ENCODE data around the gene CFAP47. TPM values are rescaled to one million over a fixed set of nuclear protein-coding genes. Genes with fewer than 3 reads are reported as not detected.
"Not testable (repeated sequence)": the region's sequence is repeated elsewhere in the genome, so short reads cannot be mapped to it uniquely, and the experiment has no call there.

The CFAP47 gene
- total RNA-seq, 4 donors from 2014 or later: 0.14 TPM; not detected in 3

DNA sequence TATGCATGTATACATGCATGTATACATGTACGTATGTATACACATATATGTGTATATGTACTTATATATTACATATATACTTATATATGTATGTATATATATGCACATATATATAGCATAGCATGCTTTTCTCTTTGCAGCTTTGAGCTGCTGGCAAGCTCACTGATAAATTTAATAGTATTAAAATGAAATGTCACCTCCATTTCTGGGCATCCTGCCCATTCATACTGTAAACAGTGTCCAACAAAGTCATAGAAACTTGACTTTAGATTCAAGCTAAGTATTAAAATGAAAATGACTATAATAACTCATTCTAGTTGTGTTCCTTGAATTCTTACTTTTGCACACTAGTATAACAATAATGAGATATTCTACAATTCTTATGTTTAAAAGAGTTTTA is 163.7 kb downstream of the CFAP47 start:
- no peak for DNase-seq
- no peaks in the 10 kb centered on the region for H3K9me3 ChIP-seq
- H3K27ac ChIP-seq: no peak overlapping the region
- TF ChIP-seq EP300 (IDR thresholded peaks at IDR 0.05; ENCODE audit: low read depth) (no peak), POLR2A (IDR thresholded peaks at IDR 0.05) (no peak)
- H3K4me1 ChIP-seq: no peaks in the 10 kb centered on the region
- H3K4me3 ChIP-seq: no peak overlapping the region
- H3K36me3 ChIP-seq: no peaks in the 10 kb centered on the region
- in situ Hi-C loops (cut with MboI; ENCODE audit: low pct_ligation_motif_present in 1 of 4, low pct_unique_long_range_greater_than_20kb in 1 of 4, low sequenced_read_pairs in 3 of 4) (no loop called here), intact Hi-C loops (cut with DNase I; ENCODE audit: low total_unique reads) (no loop called here)
- no peaks in the 10 kb centered on the region for H3K27me3 ChIP-seq
- whole genome bisulfite sequencing, 2 donors (ENCODE audit: low coverage in 1 of 2): 50 to 76% methylated on average over 1 of the region's 1 CpG

- TF ChIP-seq POLR2AphosphoS5 (IDR thresholded peaks at IDR 0.05) (no peak), CTCF (IDR thresholded peaks at IDR 0.05) (no peak), EP300 (IDR thresholded peaks at IDR 0.05; ENCODE audit: low read depth) (no peak), POLR2A (IDR thresholded peaks at IDR 0.05) (no peak)
- no peaks in the 10 kb centered on the region for H3K9me3 ChIP-seq
- no peak overlapping the region for H3K4me3 ChIP-seq
- no peaks in the 10 kb centered on the region for H3K4me1 ChIP-seq
- no peaks in the 10 kb centered on the region for H3K36me3 ChIP-seq
- in situ Hi-C loops (cut with MboI; ENCODE audit: low pct_ligation_motif_present in 1 of 4, low pct_unique_long_range_greater_than_20kb in 1 of 4, low sequenced_read_pairs in 3 of 4): no loop called here
- intact Hi-C loops (cut with DNase I; ENCODE audit: low total_unique reads): no loop called here
- WGBS, 2 donors (ENCODE audit: low coverage in 1 of 2): 70 to 77% methylated on average over 2 of the region's 2 CpGs
- DNase-seq: no peak
- H3K27me3 ChIP-seq: no peaks in the 10 kb centered on the region
- H3K27ac ChIP-seq: no peak overlapping the region
These were observed 167.8 kb downstream of the CFAP47 start for GRCh38 chrX:36087366-36087765.

GRCh38 chrX:36088939-36089338 is 169.4 kb downstream of the CFAP47 start:
- H3K9me3 ChIP-seq; H3K4me3 ChIP-seq; intact Hi-C loops (cut with DNase I; ENCODE audit: low total_unique reads); H3K27ac ChIP-seq; in situ Hi-C loops (cut with MboI; ENCODE audit: low pct_ligation_motif_present in 1 of 4, low pct_unique_long_range_greater_than_20kb in 1 of 4, low sequenced_read_pairs in 3 of 4); DNase-seq; H3K4me1 ChIP-seq; H3K36me3 ChIP-seq; H3K27me3 ChIP-seq: not testable (repeated sequence)
- 90 to 100% methylated on average over 5 to 10 of the region's 10 CpGs for WGBS, 2 donors (ENCODE audit: low coverage in 1 of 2)

GRCh38 chrX:36102425-36102824 is 182.9 kb downstream of the CFAP47 start:
- no peaks in the 10 kb centered on the region for H3K9me3 ChIP-seq
- no peaks in the 10 kb centered on the region for H3K27me3 ChIP-seq
- no peaks in the 10 kb centered on the region for H3K4me1 ChIP-seq
- in situ Hi-C loops (cut with MboI; ENCODE audit: low pct_ligation_motif_present in 1 of 4, low pct_unique_long_range_greater_than_20kb in 1 of 4, low sequenced_read_pairs in 3 of 4) (no loop called here), intact Hi-C loops (cut with DNase I; ENCODE audit: low total_unique reads) (no loop called here)
- no peaks in the 10 kb centered on the region for H3K36me3 ChIP-seq
- no peak overlapping the region for H3K4me3 ChIP-seq
- no peak overlapping the region for H3K27ac ChIP-seq
- DNase-seq: no peak
- 67 to 76% methylated on average over 1 to 2 of the region's 2 CpGs for WGBS, 2 donors (ENCODE audit: low coverage in 1 of 2)
- TF ChIP-seq POLR2A (IDR thresholded peaks at IDR 0.05) (no peak), CTCF (IDR thresholded peaks at IDR 0.05) (no peak), EP300 (IDR thresholded peaks at IDR 0.05; ENCODE audit: low read depth) (no peak)

DNA sequence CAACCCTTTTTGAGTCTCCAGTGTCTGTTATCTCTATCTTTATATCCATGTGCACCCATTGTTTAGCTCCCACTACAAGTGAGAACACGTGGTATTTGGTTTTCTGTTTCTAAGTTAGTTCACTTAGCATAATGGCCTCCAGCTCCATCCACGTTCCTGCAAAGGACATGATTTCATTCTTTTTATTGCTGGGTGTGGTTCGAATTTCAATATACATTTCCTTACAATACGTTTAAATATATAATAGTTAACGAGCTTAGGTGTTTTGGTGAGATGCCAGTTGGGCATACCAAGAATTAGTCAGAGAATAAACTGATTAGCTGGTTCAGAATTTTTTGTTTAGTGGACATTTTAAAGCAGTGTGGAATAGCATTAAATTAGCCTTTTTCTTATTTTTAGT is 196.7 kb downstream of the CFAP47 start:
- Histone ChIP-seq H3K36me3 (no peaks in the 10 kb centered on the region), H3K4me1 (no peaks in the 10 kb centered on the region), H3K9me3 (no peaks in the 10 kb centered on the region), H3K27me3 (no peaks in the 10 kb centered on the region), H3K4me3 (no peak overlapping the region), H3K27ac (no peak overlapping the region)
- intact Hi-C loops (cut with DNase I; ENCODE audit: low total_unique reads) (no loop called here), in situ Hi-C loops (cut with MboI; ENCODE audit: low pct_ligation_motif_present in 1 of 4, low pct_unique_long_range_greater_than_20kb in 1 of 4, low sequenced_read_pairs in 3 of 4) (no loop called here)
- 32 to 49% methylated on average over 4 to 5 of the region's 5 CpGs for WGBS, 2 donors (ENCODE audit: low coverage in 1 of 2)
- TF ChIP-seq POLR2AphosphoS5 (IDR thresholded peaks at IDR 0.05) (no peak), CTCF (IDR thresholded peaks at IDR 0.05) (no peak), EP300 (IDR thresholded peaks at IDR 0.05; ENCODE audit: low read depth) (no peak), POLR2A (IDR thresholded peaks at IDR 0.05) (no peak)
- DNase-seq: no peak
